Sigmoid colon (tissue), 7 donors: Measurements from ENCODE around the gene GREB1L. TPM values are rescaled to one million over a fixed set of nuclear protein-coding genes. Genes with fewer than 3 reads are reported as not detected.

Source experiments
- DNase-seq: peaks from one replicate; pipeline ENCODE4 v3.0.0-alpha.2; 2019
- H3K27ac ChIP-seq, 4 donors: fragments of 200-600 bp; sonication (generic); one replicate each; pipeline ENCODE4 v1.5.1; 2016 to 2019; ENCODE audit warnings: mild to moderate bottlenecking in 1 of 4
- H3K27me3 ChIP-seq, 3 donors: fragments of 200-600 bp; sonication (generic); one replicate each; pipeline ENCODE4 v1.5.1; 2019; ENCODE audit warnings: mild to moderate bottlenecking in 1 of 3
- H3K36me3 ChIP-seq, 4 donors: fragments of 200-600 bp; sonication (generic); one replicate each; pipeline ENCODE4 v1.5.1; 2016 to 2019
- H3K4me1 ChIP-seq, 4 donors: fragments of 200-600 bp; sonication (generic); one replicate each; pipeline ENCODE4 v1.5.1; 2017 to 2019
- H3K4me3 ChIP-seq, 4 donors: fragments of 200-600 bp; sonication (generic); one replicate each; pipeline ENCODE4 v1.5.1; 2017 to 2019; ENCODE audit warnings: mild to moderate bottlenecking in 2 of 4, moderate library complexity in 1 of 4
- H3K9me3 ChIP-seq, 4 donors: fragments of 200-600 bp in 3 of 4; sonication (generic) in 3 of 4; one replicate each; pipeline versions ENCODE4 v1.5.1 to v1.6.1; 2013 to 2019
- EP300 ChIP-seq, 4 donors: sonication (generic); formaldehyde crosslinking; IDR thresholded peaks; one replicate each; pipeline ENCODE4 v1.6.1; 2017; ENCODE audit warnings: antibody characterized with exemption in 4 of 4
- POLR2A ChIP-seq, 2 donors: fragments of 450-650 bp; IDR thresholded peaks; one replicate each; pipeline ENCODE4 v1.6.1; 2016; ENCODE audit warnings: antibody characterized with exemption in 2 of 2, mild to moderate bottlenecking in 2 of 2, moderate library complexity in 2 of 2
- POLR2AphosphoS5 ChIP-seq, 4 donors: sonication (generic); formaldehyde crosslinking; IDR thresholded peaks; one replicate each; pipeline ENCODE4 v1.6.1; 2017; ENCODE audit warnings: antibody characterized with exemption in 4 of 4
- WGBS, 2 donors: extraction: QIAGEN DNeasy Blood & Tissue Kit; methylation state at CpG; one replicate each; pipeline ENCODE4 v1.1.7; 2013; 5-methylcytosine and 5-hydroxymethylcytosine counted together
- intact Hi-C: fragments of 100-400 bp; cut with DNase I; formaldehyde crosslinking; loops from one replicate; pipeline ENCODE4 v1.15.1; 2023
- polyA plus RNA-seq, 3 donors: library from polyadenylated mRNA; stranded (reverse); fragments of 200-250 nt; gene quantifications; one replicate each; pipeline ENCODE4 v1.2.3, GENCODE V29; 2013
- total RNA-seq, 4 donors: library from RNA; depleted of rRNA; stranded (reverse); fragments of >200 nt; gene quantifications; one replicate each; pipeline ENCODE4 v1.1.0, GENCODE V29; 2016
- TF ChIP-seq, protein P1 (sequence below), 4 experiments: fragments of 450-650 bp in 3 of 4; fragments of 200-600 bp in 1 of 4; IDR thresholded peaks; one replicate each; pipeline ENCODE4 v1.5.1; 2016 to 2019; ENCODE audit warnings: antibody characterized with exemption in 4 of 4, mild to moderate bottlenecking in 3 of 4, moderate library complexity in 2 of 4
- donor health status: healthy with polysubstance abuse.
- donor health status: Bipolar disorder and iron deficiency.
- donor health status: healthy.

The GREB1L gene
- total and polyA plus RNA-seq, 7 donors: 0.23 to 12.1 (median 4.4) TPM; not detected in 2

DNA sequence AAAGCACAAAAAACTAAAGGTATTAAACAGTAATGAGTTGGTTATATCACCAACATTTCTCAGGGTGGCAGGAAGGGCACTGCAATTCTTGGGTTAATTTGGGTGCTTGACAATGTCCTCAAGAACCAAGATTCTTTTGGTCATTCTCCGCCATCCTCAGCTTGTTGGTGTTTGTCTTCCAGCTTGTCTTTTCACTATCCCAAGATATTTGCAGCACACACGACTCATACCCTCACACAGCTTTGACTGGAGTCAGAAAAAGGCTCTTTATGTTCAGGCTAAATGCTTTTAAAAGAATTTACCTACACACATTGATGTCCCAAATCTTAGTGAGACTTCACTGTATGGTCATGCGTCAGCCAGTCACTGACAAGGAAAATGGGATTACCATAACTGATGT, 12.5 kb downstream of the GREB1L start:
- H3K36me3 ChIP-seq: no peaks in the 10 kb centered on the region
- DNase-seq: no peak
- H3K9me3 ChIP-seq: no peaks in the 10 kb centered on the region
- intact Hi-C loops: no loop called here
- WGBS, 2 donors: 91 to 92% methylated on average over 3 of the region's 3 CpGs
- TF ChIP-seq EP300 (IDR thresholded peaks at IDR 0.05) (no peak), POLR2AphosphoS5 (IDR thresholded peaks at IDR 0.05) (no peak), POLR2A (IDR thresholded peaks at IDR 0.05) (no peak)
- TF ChIP-seq, protein P1, sequence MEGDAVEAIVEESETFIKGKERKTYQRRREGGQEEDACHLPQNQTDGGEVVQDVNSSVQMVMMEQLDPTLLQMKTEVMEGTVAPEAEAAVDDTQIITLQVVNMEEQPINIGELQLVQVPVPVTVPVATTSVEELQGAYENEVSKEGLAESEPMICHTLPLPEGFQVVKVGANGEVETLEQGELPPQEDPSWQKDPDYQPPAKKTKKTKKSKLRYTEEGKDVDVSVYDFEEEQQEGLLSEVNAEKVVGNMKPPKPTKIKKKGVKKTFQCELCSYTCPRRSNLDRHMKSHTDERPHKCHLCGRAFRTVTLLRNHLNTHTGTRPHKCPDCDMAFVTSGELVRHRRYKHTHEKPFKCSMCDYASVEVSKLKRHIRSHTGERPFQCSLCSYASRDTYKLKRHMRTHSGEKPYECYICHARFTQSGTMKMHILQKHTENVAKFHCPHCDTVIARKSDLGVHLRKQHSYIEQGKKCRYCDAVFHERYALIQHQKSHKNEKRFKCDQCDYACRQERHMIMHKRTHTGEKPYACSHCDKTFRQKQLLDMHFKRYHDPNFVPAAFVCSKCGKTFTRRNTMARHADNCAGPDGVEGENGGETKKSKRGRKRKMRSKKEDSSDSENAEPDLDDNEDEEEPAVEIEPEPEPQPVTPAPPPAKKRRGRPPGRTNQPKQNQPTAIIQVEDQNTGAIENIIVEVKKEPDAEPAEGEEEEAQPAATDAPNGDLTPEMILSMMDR (IDR thresholded peaks at IDR 0.05): no peak
- H3K4me1 ChIP-seq: no peaks in the 10 kb centered on the region
- no peak overlapping the region for H3K27ac ChIP-seq
- H3K4me3 ChIP-seq: no peak overlapping the region
- H3K27me3 ChIP-seq: no peaks in the 10 kb centered on the region

DNA sequence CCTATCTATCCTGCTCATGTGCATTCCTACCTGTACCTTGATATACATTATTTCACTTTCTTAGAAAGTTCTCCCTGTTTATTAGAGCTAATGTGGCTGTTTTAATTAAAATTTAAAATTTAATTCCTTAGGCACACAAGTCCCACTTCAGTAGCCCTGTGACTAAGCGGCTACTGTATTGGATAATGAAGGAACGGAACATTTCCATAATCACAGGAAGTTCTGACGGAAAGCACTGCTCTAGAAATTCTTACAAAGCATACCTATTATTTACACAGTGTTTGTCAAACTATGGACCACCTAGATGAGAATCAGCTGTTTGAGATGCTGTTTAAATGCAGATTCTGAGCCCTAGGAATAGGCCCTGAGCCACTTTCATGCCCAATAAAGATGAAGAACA, 13.2 kb downstream of the GREB1L start:
- no peaks in the 10 kb centered on the region for H3K9me3 ChIP-seq
- no peak overlapping the region for H3K4me3 ChIP-seq
- no peaks in the 10 kb centered on the region for H3K27me3 ChIP-seq
- no peak overlapping the region for H3K27ac ChIP-seq
- TF ChIP-seq POLR2AphosphoS5 (IDR thresholded peaks at IDR 0.05) (no peak), POLR2A (IDR thresholded peaks at IDR 0.05) (no peak), EP300 (IDR thresholded peaks at IDR 0.05) (no peak)
- TF ChIP-seq, protein P1 (IDR thresholded peaks at IDR 0.05): no peak
- H3K36me3 ChIP-seq: no peaks in the 10 kb centered on the region
- 87 to 93% methylated on average over 3 of the region's 3 CpGs for WGBS, 2 donors
- intact Hi-C loops: no loop called here
- H3K4me1 ChIP-seq: no peaks in the 10 kb centered on the region
- no peak for DNase-seq

DNA sequence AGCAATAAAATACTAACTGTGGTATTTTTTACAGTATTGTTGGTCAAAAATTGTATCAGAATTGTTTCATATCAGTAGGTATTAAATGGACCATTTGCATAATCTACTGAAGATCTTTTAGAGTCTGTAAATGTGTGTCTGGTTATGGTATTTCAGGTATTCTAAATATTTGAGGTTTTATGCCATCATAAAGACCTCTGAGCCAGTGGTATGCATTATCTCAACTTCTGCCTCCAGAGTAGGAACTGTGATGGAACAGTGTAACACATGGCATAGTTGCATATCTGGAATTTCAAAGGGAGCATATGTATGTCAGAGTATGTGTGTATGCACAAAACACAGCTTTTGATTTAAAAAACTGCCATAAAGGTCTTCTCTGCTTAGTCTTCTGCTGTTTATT, 15.4 kb downstream of the GREB1L start:
- H3K27ac ChIP-seq: no peak overlapping the region
- no peaks in the 10 kb centered on the region for H3K4me1 ChIP-seq
- no peak overlapping the region for H3K4me3 ChIP-seq
- H3K27me3 ChIP-seq: no peaks in the 10 kb centered on the region
- no peaks in the 10 kb centered on the region for H3K9me3 ChIP-seq
- TF ChIP-seq EP300 (IDR thresholded peaks at IDR 0.05): no peak
- TF ChIP-seq, protein P1 (IDR thresholded peaks at IDR 0.05): no peak
- no peak for TF ChIP-seq POLR2A (IDR thresholded peaks at IDR 0.05)
- no peak for TF ChIP-seq POLR2AphosphoS5 (IDR thresholded peaks at IDR 0.05)
- intact Hi-C loops: no loop called here
- no peak for DNase-seq
- no peaks in the 10 kb centered on the region for H3K36me3 ChIP-seq

DNA sequence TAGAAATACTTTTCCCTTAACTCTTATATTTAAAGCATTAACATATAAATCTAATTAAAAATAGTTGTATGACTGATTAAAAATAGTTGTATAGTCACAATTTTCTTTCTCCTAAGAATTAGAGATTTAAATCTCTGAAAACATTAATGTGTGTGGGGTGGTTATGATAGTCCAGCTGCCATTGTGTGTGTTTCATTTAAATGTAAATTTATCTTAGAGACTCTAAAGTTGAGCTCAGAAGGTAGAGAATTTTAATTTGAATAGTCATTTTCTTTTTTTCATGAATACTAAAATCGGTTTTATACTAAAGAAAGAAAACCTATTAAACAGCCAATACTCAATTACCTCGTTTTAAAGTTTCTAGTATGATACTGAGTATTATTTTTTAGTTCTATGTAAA, 18.6 kb downstream of the GREB1L start:
- no peaks in the 10 kb centered on the region for H3K27me3 ChIP-seq
- H3K36me3 ChIP-seq: no peaks in the 10 kb centered on the region
- DNase-seq: no peak
- intact Hi-C loops: no loop called here
- no peaks in the 10 kb centered on the region for H3K9me3 ChIP-seq
- peaks cover 0 to 8% (median 0%) of the 10 kb centered on the region in 4 donors for H3K4me1 ChIP-seq
- no peak overlapping the region for H3K27ac ChIP-seq
- H3K4me3 ChIP-seq: no peak overlapping the region
- TF ChIP-seq, protein P1 (IDR thresholded peaks at IDR 0.05): no peak
- TF ChIP-seq EP300 (IDR thresholded peaks at IDR 0.05): no peak
- no peak for TF ChIP-seq POLR2AphosphoS5 (IDR thresholded peaks at IDR 0.05)
- TF ChIP-seq POLR2A (IDR thresholded peaks at IDR 0.05): no peak
- 56 to 72% methylated on average over 2 of the region's 2 CpGs for WGBS, 2 donors

DNA sequence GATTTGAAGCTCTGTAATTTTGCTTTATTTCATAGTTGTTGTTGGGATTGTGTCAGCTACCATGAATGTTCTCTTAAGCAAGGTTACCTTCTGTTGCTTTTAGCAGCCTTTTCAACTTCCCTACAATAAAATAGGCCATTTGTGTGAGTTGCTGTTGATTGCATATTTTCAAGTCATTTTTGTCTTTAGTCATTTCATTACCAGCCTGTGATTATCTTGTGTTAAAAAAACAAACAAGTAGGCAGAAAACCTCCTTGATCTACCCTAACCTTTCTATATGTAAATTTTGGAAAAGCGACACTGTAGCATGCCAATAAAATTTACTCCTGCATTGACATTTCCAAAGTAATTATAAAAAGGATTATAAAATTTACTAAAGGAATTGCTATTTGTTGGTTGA, 19.3 kb downstream of the GREB1L start:
- peaks cover 0 to 8% (median 0%) of the 10 kb centered on the region in 4 donors for H3K4me1 ChIP-seq
- intact Hi-C loops: no loop called here

More for the DNA sequence above, 19.3 kb downstream of the GREB1L start:
- 65 to 84% methylated on average over 1 of the region's 1 CpG for WGBS, 2 donors
- no peak overlapping the region for H3K4me3 ChIP-seq
- no peaks in the 10 kb centered on the region for H3K9me3 ChIP-seq
- H3K36me3 ChIP-seq: no peaks in the 10 kb centered on the region
- H3K27me3 ChIP-seq: no peaks in the 10 kb centered on the region
- no peak overlapping the region for H3K27ac ChIP-seq
- TF ChIP-seq POLR2AphosphoS5 (IDR thresholded peaks at IDR 0.05): no peak
- TF ChIP-seq EP300 (IDR thresholded peaks at IDR 0.05): no peak
- TF ChIP-seq, protein P1 (IDR thresholded peaks at IDR 0.05): no peak
- TF ChIP-seq POLR2A (IDR thresholded peaks at IDR 0.05): no peak
- no peak for DNase-seq
